Naive thymus-derived CD8-positive, alpha-beta T cell (primary cell): ENCODE measurements around the gene SERPINH1. TPM values are rescaled to one million over a fixed set of nuclear protein-coding genes. Genes with fewer than 3 reads are reported as not detected.
A peak's percentile ranks its signal among the peaks of the same experiment; 100 is the strongest.

Experiments
- ATAC-seq, 2 donors: fragments of 150-1000 bp; cut with Tn5 transposase in 1 of 2; sonication (Bioruptor Pico), chemical (Tn5 transposase) in 1 of 2; 1 replicate in 1 of 2; 2 replicates in 1 of 2; pipeline ENCODE4 v1.10.0; 2021; ENCODE audit warnings: mild to moderate bottlenecking in 2 of 2, moderate library complexity in 2 of 2
- POLR2A ChIA-PET: fragments of 350-600 bp; sonication (Branson Sonifier 250); formaldehyde crosslinking; loops from one replicate; lab custom pipeline; 2021; ENCODE audit warnings: antibody characterized with exemption; lab: Charles Lee
- DNase-seq, 10 donors: peaks; one replicate each; pipeline versions ENCODE4 v3.0.0 to v3.0.0-alpha.2; 2020 to 2022
- H3K27ac Mint-ChIP-seq, 10 donors: one replicate each; pipeline ENCODE4 v1.8.0; 2020 to 2022; ENCODE audit warnings: mild to moderate bottlenecking in 10 of 10, mixed read lengths in 10 of 10, moderate library complexity in 4 of 10, inconsistent platforms in 1 of 10
- H3K27me3 Mint-ChIP-seq, 5 donors: one replicate each; pipeline ENCODE4 v1.8.0; 2021 to 2022; ENCODE audit warnings: mixed read lengths in 5 of 5
- H3K36me3 Mint-ChIP-seq, 3 donors: one replicate each; pipeline ENCODE4 v1.8.0; 2020 to 2022; ENCODE audit warnings: mixed read lengths in 3 of 3, mild to moderate bottlenecking in 2 of 3, inconsistent platforms in 1 of 3
- H3K4me1 Mint-ChIP-seq, 4 donors: one replicate each; pipeline ENCODE4 v1.8.0; 2021 to 2022; ENCODE audit warnings: mixed read lengths in 4 of 4
- H3K4me3 Mint-ChIP-seq, 10 donors: one replicate each; pipeline ENCODE4 v1.8.0; 2020 to 2022; ENCODE audit warnings: mild to moderate bottlenecking in 10 of 10, mixed read lengths in 10 of 10, moderate library complexity in 6 of 10, inconsistent platforms in 1 of 10
- H3K9me3 Mint-ChIP-seq, 9 donors: one replicate each; pipeline ENCODE4 v1.8.0; 2020 to 2022; ENCODE audit warnings: mixed read lengths in 9 of 9, mild to moderate bottlenecking in 3 of 9, inconsistent platforms in 1 of 9, moderate library complexity in 1 of 9
- polyA plus RNA-seq, 3 donors: library from polyadenylated mRNA; unstranded; fragments of 300-500 nt; fragmentation: Illumina TruSeq; gene quantifications; one replicate each; pipeline ENCODE4 v1.2.3, GENCODE V29; 2021
- total RNA-seq, 8 experiments: library from RNA in 2 of 8; stranded (reverse) in 2 of 8; gene quantifications; one replicate each; pipeline ENCODE4 v1.2.3 and lab custom pipeline; 2021 to 2026

Gene SERPINH1
- total and polyA plus RNA-seq, 5 experiments from 2014 or later, result 1.6 to 11.6 (median 4.5) TPM

DNA sequence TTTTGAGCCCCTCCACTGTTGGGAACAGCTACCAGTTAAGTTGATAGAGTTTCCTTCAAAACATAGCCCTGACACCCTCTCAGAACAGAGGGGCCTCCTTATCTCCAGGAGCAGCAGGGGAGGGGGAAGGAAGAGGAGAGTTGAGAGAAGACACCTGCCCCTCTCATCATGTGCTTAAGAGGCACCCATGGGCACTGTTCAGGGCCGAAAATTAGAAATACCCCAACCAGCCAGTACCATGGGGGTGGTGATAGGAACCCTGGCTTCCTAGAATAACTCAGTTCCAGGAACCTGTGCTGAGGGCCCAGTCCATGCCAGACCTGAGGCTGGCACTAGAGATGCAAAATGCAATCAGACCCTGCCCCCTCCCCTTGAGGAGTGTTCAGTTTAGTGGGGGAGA lies 27.0 kb upstream of the SERPINH1 start:
- H3K4me3 Mint-ChIP-seq, result no peak overlapping the region
- H3K9me3 Mint-ChIP-seq, result no peaks in the 10 kb centered on the region
- POLR2A ChIA-PET, result interaction anchor here (0.6 to 1.5 kb wide), 2 partner anchors 12 to 246 kb away, joined by 3 to 5 read pairs; no protein-coding TSS in a partner anchor
- H3K4me1 Mint-ChIP-seq, result peaks cover 23 to 44% (median 28%) of the 10 kb centered on the region in 4 donors
- H3K36me3 Mint-ChIP-seq, result no peaks in the 10 kb centered on the region
- DNase-seq (no peak), ATAC-seq (no peak)
- H3K27me3 Mint-ChIP-seq, result peaks cover 0 to 4% (median 0%) of the 10 kb centered on the region in 5 donors
- H3K27ac Mint-ChIP-seq, result peak overlapping the region in 2 of 10 donors; percentile 22 to 53

DNA sequence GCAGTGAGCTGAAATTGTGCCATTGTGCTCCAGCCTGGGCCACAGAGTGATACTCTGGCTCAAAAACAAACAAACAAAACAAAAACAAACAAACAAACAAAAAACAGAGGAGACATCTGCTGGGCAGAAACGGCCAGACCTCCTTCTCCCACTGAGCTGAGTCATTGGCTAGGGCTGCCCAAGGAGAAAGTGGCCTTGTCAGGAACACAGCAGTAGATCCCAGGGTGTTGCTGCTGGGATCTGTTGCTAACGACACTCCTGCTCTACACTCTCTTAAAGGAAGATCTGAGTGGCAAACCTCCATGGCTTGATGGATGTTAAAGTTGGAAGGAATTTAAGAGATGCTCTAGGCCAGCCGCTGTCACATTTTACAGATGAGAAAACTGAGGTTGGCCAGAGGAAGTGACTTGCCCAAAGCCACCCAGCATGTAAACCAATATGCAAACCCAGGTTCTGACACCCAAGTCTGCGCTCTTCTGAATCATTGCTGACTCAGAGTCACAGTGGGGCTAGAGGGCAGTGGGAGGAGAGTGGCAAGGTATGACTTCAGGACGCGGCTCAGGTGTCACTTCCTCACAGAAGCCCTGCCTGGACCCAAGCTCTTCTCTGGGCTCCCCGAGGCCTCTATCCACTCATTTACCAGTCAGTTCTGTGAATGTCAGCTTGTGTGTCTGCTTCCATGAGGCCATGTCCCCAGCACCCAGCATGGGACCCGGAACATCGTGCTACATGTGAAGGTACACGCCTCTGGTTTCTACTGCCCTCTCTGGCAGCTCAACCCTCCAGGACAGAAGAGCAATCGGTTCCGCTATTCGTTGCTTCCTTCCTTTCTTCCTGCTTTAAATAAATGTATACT lies 25.0 kb upstream of the SERPINH1 start:
- H3K27me3 Mint-ChIP-seq, result peaks cover 0 to 4% (median 0%) of the 10 kb centered on the region in 5 donors
- no peaks in the 10 kb centered on the region for H3K36me3 Mint-ChIP-seq
- POLR2A ChIA-PET, result no interaction called here
- peak overlapping the region in 5 of 10 donors; percentile 1 to 80 (median 46) for H3K27ac Mint-ChIP-seq
- H3K4me3 Mint-ChIP-seq, result peak overlapping the region in 2 of 10 donors; percentile 22 to 66
- H3K4me1 Mint-ChIP-seq, result peaks cover 4 to 42% (median 17%) of the 10 kb centered on the region in 4 donors
- ATAC-seq, result no peak
- no peaks in the 10 kb centered on the region for H3K9me3 Mint-ChIP-seq
- DNase-seq, result peak in 2 of 10 donors; percentile 15 to 38

DNA sequence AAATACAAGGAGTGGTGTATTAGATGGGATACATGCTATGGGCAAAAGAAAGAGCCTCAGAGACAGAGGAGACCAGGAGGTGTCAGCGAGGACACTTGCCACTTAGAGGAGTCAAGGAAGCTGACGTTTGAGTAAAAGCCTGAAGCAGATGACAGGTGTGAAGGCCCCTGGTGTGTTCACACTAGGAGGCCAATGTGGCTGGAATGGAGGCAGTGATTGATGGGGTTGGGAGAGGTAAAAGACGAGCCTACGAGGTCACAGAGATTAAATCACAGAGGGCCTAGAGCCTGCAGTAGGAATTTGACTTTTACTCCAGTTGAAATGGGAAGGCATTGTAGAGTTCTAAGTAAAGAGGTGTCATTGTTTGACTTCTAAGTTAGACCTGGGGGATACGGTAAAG lies 24.3 kb upstream of the SERPINH1 start:
- Mint-ChIP-seq H3K27ac (peak overlapping the region in 4 of 10 donors; percentile 1 to 80 (median 44)), H3K4me3 (peak overlapping the region in 2 of 10 donors; percentile 22 to 66), H3K27me3 (peaks cover 0 to 3% (median 0%) of the 10 kb centered on the region in 5 donors), H3K36me3 (no peaks in the 10 kb centered on the region), H3K9me3 (no peaks in the 10 kb centered on the region), H3K4me1 (peaks cover 0 to 38% (median 13%) of the 10 kb centered on the region in 4 donors)
- POLR2A ChIA-PET, result no interaction called here
- DNase-seq (no peak), ATAC-seq (no peak)

DNA sequence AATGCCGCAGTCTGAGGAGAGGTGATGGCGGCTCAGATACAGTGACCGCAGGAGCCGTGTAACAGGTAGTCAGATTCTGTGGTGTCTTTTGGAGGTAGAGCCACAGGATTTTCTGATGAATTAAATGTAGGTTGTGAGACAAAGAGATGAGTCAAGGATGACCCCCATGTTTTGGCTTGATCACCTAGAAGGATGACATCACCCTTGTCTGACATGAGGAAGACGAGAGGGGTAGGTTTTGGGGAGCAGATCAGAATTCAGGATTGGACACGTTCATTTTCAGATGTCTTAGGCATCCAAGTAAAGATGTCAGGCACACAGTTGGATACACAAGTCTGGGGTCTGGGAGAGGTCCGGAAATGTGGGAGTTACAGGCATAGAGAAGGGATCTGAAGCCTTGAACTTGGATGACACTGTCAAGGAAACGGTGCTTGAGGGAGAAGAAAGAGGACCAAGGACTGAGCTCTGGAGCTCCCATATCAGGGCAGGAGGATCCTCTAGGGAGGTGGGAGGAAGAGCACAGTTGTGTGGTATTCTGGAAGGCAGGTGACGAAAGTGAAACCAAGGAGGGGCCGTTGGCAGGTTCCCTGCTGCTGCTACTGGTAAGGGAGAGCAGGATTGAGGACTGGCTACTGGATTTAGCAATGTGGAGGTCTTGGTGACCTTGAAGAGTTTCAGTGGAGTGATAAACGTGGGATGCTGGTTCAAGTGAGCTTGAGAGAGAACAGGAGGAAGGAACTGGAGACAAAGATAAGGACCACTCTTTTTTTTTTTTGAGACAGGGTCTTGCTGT lies 23.7 kb upstream of the SERPINH1 start:
- ATAC-seq (no peak), DNase-seq (no peak)
- Mint-ChIP-seq H3K27me3 (peaks cover 0 to 3% (median 0%) of the 10 kb centered on the region in 5 donors), H3K4me3 (no peak overlapping the region), H3K9me3 (no peaks in the 10 kb centered on the region), H3K27ac (peak overlapping the region in 5 of 10 donors; percentile 2 to 80 (median 72)), H3K4me1 (peaks cover 0 to 38% (median 13%) of the 10 kb centered on the region in 4 donors), H3K36me3 (no peaks in the 10 kb centered on the region)
- POLR2A ChIA-PET, result no interaction called here

DNA sequence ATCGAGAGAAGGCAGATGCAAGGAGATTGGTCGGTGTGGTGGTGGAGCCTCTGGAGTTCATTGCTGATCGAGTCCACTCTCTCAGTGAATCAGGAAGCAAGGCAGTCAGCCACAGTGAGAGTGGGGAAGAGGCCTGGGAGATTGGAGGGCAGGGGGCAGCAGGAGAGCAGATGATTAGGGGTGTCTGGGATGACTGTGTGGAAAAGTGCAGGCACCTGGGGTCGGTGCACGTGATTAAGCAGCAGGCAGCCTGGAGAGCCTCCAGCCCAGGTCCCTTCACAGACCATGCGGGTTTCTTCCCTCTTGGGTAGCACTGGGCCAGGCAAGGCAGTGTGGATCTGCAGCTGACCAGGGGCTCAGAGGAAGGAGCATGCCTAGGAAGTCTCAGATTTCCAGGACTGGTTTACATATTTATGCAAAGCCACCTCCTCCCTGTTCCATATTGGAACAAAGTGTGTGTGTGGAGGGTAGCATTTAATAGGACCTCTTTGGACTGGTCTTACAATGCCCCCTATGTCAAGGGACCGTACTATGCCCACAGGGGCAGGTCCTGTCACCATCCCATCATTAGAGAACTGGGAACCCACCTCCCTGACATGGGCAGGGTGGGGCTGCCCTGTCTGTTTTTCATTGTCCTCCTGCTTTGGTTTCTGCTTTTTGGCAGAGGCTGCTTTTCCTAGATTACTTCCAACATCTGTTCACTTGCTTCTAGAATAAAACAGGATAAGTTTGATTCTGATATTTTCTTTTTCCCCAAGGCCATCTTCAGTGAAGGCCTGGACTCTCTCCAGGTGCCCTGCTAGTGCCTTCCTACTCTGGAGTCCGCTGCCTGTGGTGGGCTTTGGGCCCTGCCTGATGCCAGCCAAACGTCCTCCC lies 22.4 kb upstream of the SERPINH1 start:
- ATAC-seq (no peak), DNase-seq (no peak)
- no peaks in the 10 kb centered on the region for H3K36me3 Mint-ChIP-seq
- H3K27me3 Mint-ChIP-seq, result peaks cover 0 to 7% (median 3%) of the 10 kb centered on the region in 5 donors
- peak overlapping the region in 3 of 10 donors; percentile 1 to 47 (median 10) for H3K27ac Mint-ChIP-seq
- H3K9me3 Mint-ChIP-seq, result no peaks in the 10 kb centered on the region
- POLR2A ChIA-PET, result interaction anchor here (0.6 kb wide), 2 partner anchors 14 to 26 kb away, joined by 4 to 5 read pairs; partner anchors contain the start of gene GDPD5
- peaks cover 0 to 30% (median 9%) of the 10 kb centered on the region in 4 donors for H3K4me1 Mint-ChIP-seq
- H3K4me3 Mint-ChIP-seq, result no peak overlapping the region

DNA sequence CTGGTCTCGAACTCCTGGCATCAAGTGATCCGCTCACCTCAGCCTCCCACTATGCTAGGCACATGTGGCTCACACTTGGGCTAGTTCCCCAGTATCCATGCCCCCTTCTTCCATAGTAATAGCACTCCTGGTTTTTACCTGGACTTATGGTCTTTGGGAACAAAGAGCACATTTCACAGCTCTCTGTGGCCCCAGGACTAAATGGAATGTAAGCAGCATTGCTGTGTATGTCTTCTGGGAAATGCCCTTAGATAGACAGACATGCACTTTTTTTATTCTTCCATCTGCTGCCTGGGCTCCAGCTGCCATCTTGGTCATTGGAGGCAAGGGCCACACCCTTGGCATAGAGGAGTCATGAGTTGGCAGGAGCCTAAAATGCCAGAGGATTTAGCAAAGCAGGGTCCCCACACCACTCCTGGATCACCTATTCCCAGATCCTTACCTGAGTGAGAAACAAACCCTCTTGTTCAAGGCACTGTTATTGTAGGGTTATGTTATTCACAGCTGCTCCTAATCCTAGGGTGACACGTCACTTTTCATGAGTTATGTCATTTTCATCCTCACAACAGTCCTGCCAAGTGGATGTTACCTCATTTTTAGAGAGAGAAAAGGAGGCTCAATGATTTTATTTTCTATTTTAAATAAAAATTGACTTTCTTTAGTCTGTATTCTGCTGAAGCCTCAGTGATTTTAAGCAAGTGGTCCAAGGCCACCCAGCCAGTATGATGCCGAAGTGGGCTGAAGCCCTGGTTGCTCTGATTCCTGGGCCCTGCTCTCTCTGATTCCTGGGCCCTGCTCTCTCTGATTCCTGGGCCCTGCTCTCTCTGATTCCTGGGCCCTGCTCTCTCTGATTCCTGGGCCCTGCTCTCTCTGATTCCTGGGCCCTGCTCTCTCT lies 20.6 kb upstream of the SERPINH1 start:
- peaks cover 0 to 23% (median 7%) of the 10 kb centered on the region in 4 donors for H3K4me1 Mint-ChIP-seq
- no peaks in the 10 kb centered on the region for H3K9me3 Mint-ChIP-seq
- peaks cover 0 to 7% (median 3%) of the 10 kb centered on the region in 5 donors for H3K27me3 Mint-ChIP-seq

DNA sequence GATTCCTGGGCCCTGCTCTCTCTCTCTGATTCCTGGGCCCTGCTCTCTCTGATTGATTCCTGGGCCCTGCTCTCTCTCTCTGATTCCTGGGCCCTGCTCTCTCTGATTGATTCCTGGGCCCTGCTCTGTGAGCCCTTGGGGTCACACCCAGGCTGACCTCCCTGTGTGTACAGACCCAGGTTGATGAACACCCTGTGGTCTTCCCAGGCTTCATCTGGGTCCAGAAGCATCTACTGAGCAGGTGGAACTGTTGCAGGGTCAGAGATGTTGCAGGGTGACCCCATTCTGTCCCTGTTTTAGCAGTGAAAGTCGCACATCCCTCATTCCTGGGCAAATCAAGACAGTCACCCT lies 20.0 kb upstream of the SERPINH1 start:
- peak overlapping the region in 1 of 10 donors; percentile 51 for H3K27ac Mint-ChIP-seq
- H3K36me3 Mint-ChIP-seq, result no peaks in the 10 kb centered on the region
- peaks cover 0 to 16% (median 7%) of the 10 kb centered on the region in 4 donors for H3K4me1 Mint-ChIP-seq
- H3K27me3 Mint-ChIP-seq, result peaks cover 0 to 7% (median 3%) of the 10 kb centered on the region in 5 donors
- ATAC-seq, result no peak
- H3K9me3 Mint-ChIP-seq, result no peaks in the 10 kb centered on the region
- no peak overlapping the region for H3K4me3 Mint-ChIP-seq
- DNase-seq, result no peak
- POLR2A ChIA-PET, result no interaction called here

More for the DNA sequence above, 20.6 kb upstream of the SERPINH1 start:
- H3K4me3 Mint-ChIP-seq, result no peak overlapping the region
- DNase-seq, result no peak
- no peaks in the 10 kb centered on the region for H3K36me3 Mint-ChIP-seq
- no peak overlapping the region for H3K27ac Mint-ChIP-seq
- ATAC-seq, result no peak
- POLR2A ChIA-PET, result interaction anchor here (0.6 kb wide), 1 partner anchor 100 kb away, joined by 3 read pairs; no protein-coding TSS in a partner anchor

DNA sequence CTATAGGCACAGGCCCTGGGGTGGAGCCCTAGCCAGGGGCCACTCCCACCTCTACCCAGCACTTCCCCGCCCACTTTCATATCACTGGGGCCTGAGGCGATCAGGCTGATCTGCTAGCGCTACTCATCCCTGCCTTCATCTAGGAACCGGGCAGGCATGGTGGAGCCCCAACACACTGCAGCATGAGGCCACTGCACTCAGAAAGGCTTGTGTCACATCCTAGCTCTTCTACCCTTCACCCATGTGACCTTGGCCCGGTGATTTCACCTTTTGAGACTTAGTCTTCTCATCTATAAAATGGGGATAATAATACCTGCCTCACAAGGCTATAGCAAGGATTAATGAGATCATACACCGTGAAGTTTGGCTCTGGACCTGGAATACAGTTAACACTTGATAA lies 18.2 kb upstream of the SERPINH1 start:
- Mint-ChIP-seq H3K9me3 (no peaks in the 10 kb centered on the region), H3K36me3 (no peaks in the 10 kb centered on the region), H3K4me3 (no peak overlapping the region), H3K27ac (no peak overlapping the region), H3K4me1 (peaks cover 0 to 8% (median 0%) of the 10 kb centered on the region in 4 donors), H3K27me3 (peaks cover 0 to 7% (median 5%) of the 10 kb centered on the region in 5 donors)
- ATAC-seq, result no peak
- POLR2A ChIA-PET, result no interaction called here
- no peak for DNase-seq

DNA sequence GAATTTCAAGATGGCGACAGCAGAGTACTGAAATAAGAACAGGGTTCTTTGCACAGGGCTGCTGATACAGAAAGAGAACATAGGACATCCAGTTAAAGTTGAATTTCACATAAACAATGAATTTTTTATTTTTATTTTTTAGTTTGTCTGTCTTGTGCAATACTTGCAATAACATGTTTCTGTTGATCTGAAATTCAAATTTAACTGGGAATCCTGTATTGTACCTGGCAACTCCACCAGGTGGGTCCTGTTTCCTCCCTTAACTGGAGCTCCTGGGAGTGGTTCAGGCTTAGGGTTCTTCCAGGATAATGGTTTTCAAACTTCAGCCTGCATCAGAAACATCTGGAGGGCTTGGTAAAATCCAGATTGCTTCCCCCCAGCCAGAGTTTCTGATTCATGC lies 14.9 kb upstream of the SERPINH1 start:
- H3K4me3 Mint-ChIP-seq, result no peak overlapping the region
- no peaks in the 10 kb centered on the region for H3K36me3 Mint-ChIP-seq
- ATAC-seq, result no peak
- no peaks in the 10 kb centered on the region for H3K9me3 Mint-ChIP-seq
- H3K27me3 Mint-ChIP-seq, result peaks cover 0 to 7% (median 2%) of the 10 kb centered on the region in 5 donors
- no peak for DNase-seq
- H3K4me1 Mint-ChIP-seq, result peaks cover 0 to 15% (median 5%) of the 10 kb centered on the region in 4 donors
- H3K27ac Mint-ChIP-seq, result peak overlapping the region in 1 of 10 donors; percentile 70
- POLR2A ChIA-PET, result no interaction called here

DNA sequence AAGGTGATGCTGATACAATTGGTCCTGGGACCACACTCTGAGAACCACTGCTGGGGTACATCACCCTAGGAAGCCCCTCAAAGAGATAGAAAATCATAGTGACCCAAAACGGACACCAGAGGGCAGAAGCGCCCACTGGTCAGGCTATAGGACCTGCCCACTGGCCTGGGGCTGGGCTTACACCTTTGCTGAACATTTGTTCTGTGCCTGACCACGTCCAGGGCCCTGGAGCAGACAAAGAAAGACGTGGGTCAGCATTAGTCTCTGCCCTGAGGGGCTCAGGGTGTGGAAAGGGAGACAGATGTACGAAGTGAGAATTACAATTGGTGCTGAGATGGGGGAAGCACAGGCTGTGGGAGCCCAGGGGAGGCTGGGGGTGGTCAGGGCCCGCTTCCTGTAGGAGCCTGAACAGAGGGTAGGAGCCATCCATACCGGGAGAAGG lies 14.4 kb upstream of the SERPINH1 start:
- peak in 1 of 2 donors; percentile 74 for ATAC-seq
- H3K4me1 Mint-ChIP-seq, result peaks cover 0 to 15% (median 5%) of the 10 kb centered on the region in 4 donors
- peak overlapping the region in 1 of 10 donors; percentile 70 for H3K27ac Mint-ChIP-seq
- peak in 3 of 10 donors; percentile 30 to 34 (median 31) for DNase-seq
- POLR2A ChIA-PET, result no interaction called here
- H3K36me3 Mint-ChIP-seq, result no peaks in the 10 kb centered on the region
- H3K9me3 Mint-ChIP-seq, result no peaks in the 10 kb centered on the region
- peaks cover 0 to 7% (median 2%) of the 10 kb centered on the region in 5 donors for H3K27me3 Mint-ChIP-seq
- no peak overlapping the region for H3K4me3 Mint-ChIP-seq
